NK-92 (cell line): ENCODE data around the gene SLX4IP.

Experiments
- DNase-seq: peaks from one replicate; lab custom pipeline; 2025; ENCODE audit not compliant: unreplicated experiment; lab: John Stamatoyannopoulos, UW

The SLX4IP gene

GRCh38 chr20:10658876-10659632 is 223.9 kb downstream of the SLX4IP start:
- no peak for DNase-seq

GRCh38 chr20:10659651-10660601 is 224.8 kb downstream of the SLX4IP start:
- DNase-seq, result no peak

DNA sequence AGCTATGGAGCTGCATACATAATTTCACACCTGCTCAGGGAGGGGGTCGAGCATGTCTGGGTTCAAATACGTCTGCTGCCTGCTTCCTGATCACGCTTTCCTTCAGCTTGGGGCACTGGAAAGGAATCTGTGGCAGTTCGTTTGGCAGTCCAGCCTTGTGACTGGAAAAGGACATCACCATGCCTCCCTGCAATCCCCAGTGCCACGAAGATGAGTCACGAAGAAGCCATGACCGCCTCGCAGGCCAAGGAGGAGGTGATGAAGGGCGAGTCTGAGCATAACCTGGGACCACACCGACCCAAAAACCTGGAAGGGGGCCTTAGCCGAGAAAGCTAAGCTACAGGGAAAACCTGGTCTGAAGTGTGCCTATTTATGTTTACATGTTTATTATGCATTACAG is 225.6 kb downstream of the SLX4IP start:
- DNase-seq, result no peak

DNA sequence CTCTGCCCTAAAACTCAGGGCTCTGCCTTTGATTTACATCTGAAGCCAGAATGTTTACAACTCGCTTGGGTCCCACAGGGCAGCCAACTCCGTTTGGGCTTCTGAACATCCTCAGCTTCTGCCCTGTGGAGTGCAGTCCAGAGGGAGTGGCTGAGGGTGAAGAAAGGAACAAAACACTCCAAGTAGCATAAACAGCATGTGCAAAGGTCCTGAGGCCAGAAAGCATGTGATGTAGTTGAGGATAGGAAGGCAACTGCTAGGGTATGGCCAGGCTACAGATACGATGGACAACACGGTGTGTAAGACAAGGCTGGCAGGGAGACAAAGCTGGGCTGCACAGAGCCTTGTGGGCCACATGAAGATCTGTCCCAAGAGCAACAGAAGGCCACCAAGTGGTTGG is 226.2 kb downstream of the SLX4IP start:
- DNase-seq, result no peak

- DNase-seq, result no peak
Measured at GRCh38 chr20:10662151-10662550, 227.0 kb downstream of the SLX4IP start.

- DNase-seq, result no peak
Measured at GRCh38 chr20:10662661-10663458, 227.8 kb downstream of the SLX4IP start.

GRCh38 chr20:10663756-10664155 is 228.7 kb downstream of the SLX4IP start:
- DNase-seq, result no peak

DNA sequence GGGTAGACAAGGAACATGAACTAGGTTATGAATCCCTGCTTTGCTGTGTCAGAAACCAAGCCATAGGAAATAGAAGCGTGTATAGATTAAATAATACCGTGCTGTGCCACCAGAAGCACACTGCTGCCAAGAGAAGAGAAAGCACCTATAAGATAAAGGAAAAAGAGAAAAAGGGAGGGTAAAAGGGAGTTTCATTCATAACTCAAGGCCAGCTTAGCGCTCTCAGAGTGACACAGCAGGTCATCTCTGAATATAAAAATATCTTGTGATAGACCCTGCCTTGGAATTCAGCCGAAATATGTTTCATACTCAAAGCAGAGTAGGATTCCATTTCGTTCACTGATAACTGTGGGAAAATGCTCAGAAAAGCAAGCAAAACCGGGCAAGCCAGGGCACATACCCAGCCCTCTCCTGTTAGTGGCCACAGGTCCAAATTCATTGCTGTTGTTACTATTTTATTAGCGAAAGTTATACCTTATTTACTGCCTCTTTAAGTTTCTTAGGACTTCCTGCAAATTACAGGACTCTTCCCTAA is 230.0 kb downstream of the SLX4IP start:
- no peak for DNase-seq

DNA sequence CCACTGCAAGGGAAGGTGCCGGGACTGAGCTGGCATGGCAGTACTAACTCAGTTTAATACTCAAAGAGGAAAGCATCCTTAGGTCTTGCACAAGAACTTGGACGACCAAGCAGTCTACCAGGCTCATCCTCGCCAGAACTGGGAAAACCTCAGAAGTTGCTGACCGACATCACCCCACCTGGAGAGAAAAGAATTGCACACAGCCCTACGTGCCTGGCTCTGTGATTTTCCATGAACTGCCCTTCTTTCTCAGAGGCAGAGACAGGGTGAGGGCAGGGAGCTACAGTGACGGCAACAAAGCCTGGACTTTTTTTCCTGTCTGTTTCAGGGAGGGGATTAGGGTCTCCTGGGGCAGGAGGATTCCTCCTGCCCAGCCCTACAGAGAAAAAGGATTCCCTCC is 230.7 kb downstream of the SLX4IP start:
- DNase-seq, result no peak

DNA sequence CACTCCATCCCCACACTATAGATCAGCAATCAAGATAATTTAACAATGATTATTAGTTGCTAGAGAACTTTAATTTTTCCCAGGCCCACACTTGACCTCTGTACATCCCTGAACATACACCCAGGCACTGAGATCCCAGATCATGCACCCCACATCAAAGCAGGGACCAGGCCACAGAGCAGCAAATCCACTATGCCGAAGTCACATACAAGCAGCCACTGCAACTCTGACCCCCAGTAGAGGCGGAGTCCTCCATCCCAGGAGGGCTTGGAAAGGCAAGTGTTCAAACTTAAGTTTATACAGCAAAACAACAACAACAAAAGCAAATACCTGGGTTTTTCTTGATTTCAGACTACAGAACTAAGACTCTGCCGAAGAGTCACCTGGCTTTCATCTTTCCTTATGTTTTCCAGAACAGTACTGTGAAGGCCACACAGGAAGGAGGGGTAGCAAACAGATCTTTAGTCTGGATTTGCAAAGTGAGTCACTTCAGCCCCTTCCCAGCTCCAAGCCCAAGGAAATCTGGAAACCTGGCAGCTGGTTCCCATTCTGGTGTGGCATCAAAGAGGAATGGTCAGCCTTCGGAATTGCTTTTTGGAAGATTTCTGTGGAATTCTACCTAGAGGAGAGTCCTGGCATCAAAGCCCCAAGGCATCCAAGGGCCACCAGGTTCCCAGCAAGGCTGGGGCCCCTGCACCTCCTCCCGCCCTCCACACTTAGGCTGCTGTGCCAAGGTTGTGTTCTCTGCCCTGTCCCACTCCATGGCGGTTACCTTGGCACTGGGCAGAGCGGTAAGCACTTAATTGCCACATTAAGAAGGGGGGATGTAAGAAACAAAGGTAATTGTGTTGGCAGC is 231.3 kb downstream of the SLX4IP start:
- no peak for DNase-seq

DNA sequence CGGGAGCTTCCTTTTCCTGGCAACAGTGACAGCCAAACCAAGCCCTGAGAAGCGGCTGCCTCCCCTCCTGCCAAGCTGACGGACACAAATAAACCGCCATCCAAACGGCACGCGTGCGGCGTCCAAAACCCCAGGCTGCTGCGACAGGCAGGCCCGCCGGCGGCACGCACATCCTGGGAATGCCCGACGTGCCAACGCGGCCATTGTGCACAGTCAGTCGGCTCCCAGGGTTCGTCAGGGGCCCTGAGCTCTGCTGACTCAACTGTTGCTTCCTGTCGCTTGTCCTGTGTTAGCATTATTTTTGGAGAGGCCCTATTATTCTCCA is 231.9 kb downstream of the SLX4IP start:
- no peak for DNase-seq

GRCh38 chr20:10667560-10668167 is 232.6 kb downstream of the SLX4IP start:
- DNase-seq, result no peak

DNA sequence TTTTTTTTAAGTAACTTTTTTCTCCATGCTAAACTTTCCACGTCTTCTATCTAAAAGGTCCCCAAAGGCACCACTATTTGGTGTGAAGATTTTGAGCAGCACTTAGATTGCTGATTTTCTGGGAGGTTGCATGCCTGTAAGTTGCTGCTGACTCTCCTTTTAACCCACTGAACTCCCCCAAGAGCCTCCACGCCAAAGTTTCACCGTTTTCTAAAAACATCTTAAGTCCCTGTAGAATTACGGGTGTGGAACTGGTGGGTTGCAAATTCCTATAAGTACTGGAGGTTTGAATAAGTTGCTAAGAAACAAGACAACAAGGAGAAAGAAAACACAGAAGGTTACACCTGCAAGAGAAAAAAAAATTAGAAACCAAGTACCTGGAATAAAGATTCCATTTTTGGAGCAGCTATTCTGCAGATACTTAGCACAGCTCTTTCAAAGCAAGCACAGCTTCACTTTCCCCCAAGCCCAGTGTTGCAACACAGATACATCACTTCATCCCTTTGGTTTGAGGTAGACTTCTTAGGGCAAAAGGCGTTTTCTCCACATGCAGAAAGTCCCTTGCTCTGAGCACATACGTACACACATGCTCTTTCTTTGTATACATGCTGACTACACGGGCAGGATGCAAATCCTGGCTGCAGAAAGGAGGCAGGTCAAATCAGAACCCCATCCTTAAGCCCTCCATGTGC is 233.7 kb downstream of the SLX4IP start:
- DNase-seq, result no peak

- no peak for DNase-seq
Measured at GRCh38 chr20:10669843-10670446, 234.8 kb downstream of the SLX4IP start.

GRCh38 chr20:10670501-10671220 is 235.6 kb downstream of the SLX4IP start:
- DNase-seq, result no peak

DNA sequence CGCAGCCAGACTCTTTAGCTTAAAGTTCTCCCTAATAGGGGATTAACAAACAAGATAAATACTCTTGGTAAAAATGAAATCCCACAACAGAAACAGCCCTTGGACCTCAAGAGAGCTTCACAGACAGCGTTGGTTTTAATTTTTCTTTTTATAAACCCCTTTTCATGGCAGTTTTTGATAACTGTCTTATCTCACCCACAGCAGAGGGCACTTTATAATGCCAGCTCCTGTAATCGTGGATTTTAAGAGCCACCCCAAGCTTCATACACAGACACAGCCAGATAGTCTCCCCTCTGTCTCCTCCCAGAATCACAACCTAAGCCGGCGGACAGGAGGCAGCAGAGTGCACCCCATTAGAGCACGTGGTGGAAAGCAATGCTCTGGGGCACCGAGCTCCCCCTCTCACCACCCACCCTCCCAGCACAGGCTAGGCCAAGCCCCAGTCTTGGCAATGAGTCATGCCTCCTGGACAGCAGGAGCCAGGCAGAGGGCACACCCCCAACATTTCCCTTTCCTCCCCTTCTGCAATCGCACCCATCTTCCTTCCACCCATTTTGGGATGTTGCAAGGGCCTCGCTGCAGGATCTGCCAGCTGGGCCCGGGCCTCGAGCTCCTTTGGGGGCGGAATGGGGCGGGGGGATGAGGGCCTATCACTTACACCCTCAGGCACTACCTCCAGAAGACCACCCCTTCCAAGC is 236.3 kb downstream of the SLX4IP start:
- DNase-seq, result no peak

- no peak for DNase-seq
Measured at GRCh38 chr20:10671919-10672623, 237.0 kb downstream of the SLX4IP start.
